NCI-H774 (cell line): ENCODE data around the gene PNLIPRP2.

ENCODE experiments used
- DNase-seq: peaks from one replicate; lab custom pipeline; 2025; lab: John Stamatoyannopoulos, UW

The PNLIPRP2 gene

DNA sequence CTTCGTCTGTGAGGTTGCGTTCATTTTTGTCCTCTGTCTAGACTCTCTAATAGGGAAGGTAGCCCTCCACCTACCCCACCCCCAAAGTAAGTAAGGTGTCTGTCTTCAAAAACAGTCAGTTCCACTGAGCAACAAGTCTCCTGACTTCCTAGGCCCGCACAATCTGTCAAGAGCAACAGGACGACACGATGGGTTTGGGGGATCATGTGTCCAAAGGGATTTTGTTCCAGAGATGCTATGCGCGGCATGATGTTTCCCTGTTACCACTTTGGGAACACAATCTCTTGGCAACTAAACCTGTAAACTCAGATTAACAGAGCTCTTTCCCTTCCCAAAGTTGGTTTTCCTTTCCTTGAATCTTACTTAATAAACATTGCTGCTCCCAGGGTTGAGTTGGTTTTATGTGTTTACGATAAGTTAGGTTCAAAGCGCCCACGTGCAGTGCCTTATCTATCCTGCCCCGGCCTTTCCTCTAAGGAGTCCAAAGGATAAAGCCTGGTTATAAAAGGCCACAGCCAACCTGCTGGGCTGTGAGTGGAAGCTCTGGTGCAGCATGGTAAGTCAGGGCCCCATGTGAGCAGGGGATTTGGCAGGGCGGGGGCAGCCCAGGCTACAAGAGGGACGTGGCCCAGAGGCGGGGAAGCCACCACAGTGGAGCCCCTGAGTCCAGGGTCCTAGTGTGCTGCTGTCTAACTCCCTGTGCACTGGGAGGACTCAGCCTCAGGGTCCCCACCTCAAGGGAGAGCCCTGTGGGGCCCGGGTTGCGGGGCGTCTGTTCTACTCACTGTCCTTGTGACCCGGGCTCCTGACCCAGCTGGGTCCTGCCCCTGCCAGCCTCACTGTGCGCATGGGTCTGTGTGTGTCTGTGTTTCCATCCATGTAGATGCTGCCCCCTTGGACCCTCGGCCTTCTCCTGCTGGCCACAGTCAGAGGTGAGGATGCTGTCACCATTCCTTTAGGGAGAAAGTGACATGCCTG is at the start of gene PNLIPRP2:
Gene PNLIPRP2, plus strand, starts transcription at position 531 of the 978 bp plus-strand sequence.
- no peak for DNase-seq

GRCh38 chr10:116574797-116575196 is 46.0 kb upstream of the PNLIPRP2 start:
- no peak for DNase-seq

- DNase-seq, result no peak
Observed at GRCh38 chr10:116587878-116588591, 32.7 kb upstream of the PNLIPRP2 start.

GRCh38 chr10:116588995-116589394 is 31.8 kb upstream of the PNLIPRP2 start:
- DNase-seq, result no peak

GRCh38 chr10:116589926-116590325 is 30.8 kb upstream of the PNLIPRP2 start:
- no peak for DNase-seq

GRCh38 chr10:116590590-116591444 is 29.9 kb upstream of the PNLIPRP2 start, which contains the start of gene PNLIPRP1:
PNLIPRP1 (plus strand) TSS chr10:116590959; CDS start chr10:116591130, 171 bp downstream.
- no peak for DNase-seq

GRCh38 chr10:116593139-116593740 is 27.5 kb upstream of the PNLIPRP2 start:
- DNase-seq, result no peak

DNA sequence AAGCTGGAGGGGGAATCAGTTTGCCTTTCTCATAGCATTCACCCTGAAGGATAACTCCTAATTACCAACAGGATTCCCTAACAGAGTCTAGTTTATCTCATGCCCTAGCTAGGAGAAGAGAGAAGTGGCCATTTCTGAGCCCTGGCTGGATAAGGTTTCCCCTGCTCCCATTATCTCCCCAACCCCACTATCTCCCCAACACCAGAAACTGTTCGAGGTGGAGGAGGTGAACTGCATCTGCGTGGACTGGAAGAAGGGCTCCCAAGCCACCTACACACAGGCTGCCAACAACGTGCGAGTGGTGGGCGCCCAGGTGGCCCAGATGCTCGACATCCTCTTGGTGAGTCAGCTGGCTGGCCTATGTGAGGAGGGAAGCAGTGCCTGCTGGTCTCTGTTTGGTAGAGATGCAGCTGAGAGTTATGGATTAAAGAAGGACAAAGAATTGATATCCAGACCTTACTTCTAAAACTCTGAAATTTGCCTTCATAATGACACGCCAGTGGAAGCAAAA is 26.2 kb upstream of the PNLIPRP2 start:
- no peak for DNase-seq

GRCh38 chr10:116596062-116596461 is 24.7 kb upstream of the PNLIPRP2 start:
- DNase-seq, result no peak

DNA sequence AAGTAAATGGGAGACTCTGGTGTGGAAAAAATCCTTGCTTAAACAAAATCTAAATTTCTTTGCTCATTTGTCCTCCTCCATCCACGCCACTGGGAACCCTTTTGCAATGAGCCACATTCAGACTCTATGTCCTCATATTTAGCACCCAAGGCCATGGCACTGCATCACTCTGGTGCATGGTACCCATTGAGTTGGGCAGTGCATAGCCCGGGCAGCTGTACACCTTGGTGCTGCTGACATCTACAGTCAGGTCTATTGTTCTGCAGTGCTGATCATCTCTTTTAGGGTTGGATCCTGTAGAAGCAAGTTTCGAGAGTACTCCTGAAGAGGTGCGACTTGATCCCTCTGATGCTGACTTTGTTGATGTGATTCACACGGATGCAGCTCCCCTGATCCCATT is 23.2 kb upstream of the PNLIPRP2 start:
- DNase-seq, result no peak

GRCh38 chr10:116598329-116598728 is 22.4 kb upstream of the PNLIPRP2 start:
- no peak for DNase-seq

DNA sequence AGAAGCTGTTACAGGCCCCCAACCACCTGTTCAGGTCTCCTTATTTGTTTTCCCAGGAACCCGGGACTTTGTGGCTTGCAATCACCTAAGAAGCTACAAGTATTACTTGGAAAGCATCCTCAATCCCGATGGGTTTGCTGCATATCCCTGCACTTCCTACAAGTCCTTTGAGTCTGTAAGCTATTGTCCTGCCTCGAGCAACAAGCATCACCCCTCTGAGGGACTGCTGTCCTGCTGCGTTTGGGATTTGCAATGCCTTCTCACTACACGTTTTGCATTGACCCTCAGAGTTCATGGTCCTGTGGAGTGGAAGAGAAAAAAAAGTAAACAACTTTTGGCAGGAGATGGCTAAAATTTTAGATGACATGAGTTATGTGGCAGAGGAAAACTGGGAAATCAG is 20.8 kb upstream of the PNLIPRP2 start:
- no peak for DNase-seq

- no peak for DNase-seq
Observed at GRCh38 chr10:116602648-116603400, 17.9 kb upstream of the PNLIPRP2 start.

GRCh38 chr10:116606061-116606483 is 14.7 kb upstream of the PNLIPRP2 start:
- no peak for DNase-seq

DNA sequence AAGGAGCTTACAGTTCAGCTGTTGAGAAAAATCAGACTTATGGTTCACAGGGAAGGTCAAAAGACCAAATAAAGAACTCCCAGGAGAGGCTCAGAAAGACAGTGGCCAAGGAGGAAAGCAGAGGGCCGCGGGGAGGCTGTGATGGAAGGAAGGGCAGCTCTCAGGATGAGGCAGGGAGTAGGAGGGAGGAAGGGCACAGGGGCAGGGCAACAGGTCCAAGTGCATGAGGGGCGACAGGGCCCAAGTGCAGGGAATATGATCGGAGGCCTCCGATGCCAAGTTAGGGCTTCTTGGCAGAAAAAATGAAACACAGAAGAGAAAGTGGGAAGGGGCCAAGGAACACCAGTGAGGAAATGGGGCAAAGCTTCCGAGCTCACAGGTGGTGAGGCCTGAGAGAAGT is 13.4 kb upstream of the PNLIPRP2 start:
- no peak for DNase-seq

- no peak for DNase-seq
Observed at GRCh38 chr10:116608686-116609594, 11.8 kb upstream of the PNLIPRP2 start.

GRCh38 chr10:116610443-116611152 is 10.2 kb upstream of the PNLIPRP2 start:
- no peak for DNase-seq

DNA sequence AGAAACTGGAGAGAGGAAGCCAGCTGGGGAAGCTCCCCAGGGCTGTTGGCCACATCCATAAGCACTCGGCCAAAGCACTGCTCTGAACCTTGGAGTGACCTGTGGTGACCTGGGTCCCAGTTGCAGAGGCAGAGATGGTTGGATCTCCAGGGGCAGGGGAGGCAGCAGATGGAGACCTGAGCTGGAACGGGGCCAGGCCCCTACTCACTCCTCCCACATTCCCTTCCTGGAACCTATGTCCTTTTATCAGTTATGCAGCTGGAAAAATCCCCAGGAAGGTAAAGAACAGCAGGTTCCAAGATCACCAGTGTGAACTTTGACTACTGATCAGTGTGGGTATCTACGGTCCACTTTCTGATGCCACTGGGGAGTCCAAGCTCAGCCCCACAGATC is 9.6 kb upstream of the PNLIPRP2 start:
- DNase-seq, result no peak
